OCI-M2 (cell line): ENCODE results near the gene HS3ST5.
"Not testable (repeated sequence)": the region's sequence is repeated elsewhere in the genome, so short reads cannot be mapped to it uniquely, and the experiment has no call there.

Experiments
- DNase-seq: peaks from one replicate; lab custom pipeline; 2025; ENCODE audit not compliant: unreplicated experiment; lab: John Stamatoyannopoulos, UW

Gene HS3ST5

GRCh38 chr6:114055763-114056162 is 287.1 kb downstream of the HS3ST5 start:
- DNase-seq, result no peak

- DNase-seq, result no peak
Observed at GRCh38 chr6:114055349-114055748, 287.5 kb downstream of the HS3ST5 start.

- DNase-seq, result no peak
Observed at GRCh38 chr6:114053791-114054190, 289.0 kb downstream of the HS3ST5 start.

- no peak for DNase-seq
Observed at GRCh38 chr6:114052141-114052540, 290.7 kb downstream of the HS3ST5 start.

DNA sequence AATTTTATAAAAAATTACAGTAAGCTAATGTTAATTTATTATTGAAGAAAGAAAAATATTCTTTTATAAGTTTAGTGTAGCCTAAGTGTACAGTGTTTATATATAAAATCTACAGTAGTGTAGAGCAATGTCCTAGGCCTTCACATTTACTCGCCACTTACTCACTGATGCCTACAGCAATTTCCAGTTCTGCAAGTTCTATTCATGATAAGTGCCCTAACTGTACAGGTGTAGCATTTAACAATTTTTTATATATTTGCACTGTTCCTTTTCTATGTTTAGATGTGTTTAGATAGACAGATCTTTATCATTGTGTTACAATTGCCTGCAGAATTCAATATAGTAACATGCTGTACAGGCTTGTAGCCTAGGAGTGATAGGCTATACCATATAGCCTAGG is 291.8 kb downstream of the HS3ST5 start:
- no peak for DNase-seq

- DNase-seq, result no peak
Observed at GRCh38 chr6:114049367-114049966, 293.4 kb downstream of the HS3ST5 start.

- DNase-seq, result not testable (repeated sequence)
Observed at GRCh38 chr6:114044566-114044965, 298.3 kb downstream of the HS3ST5 start.

- DNase-seq, result no peak
Observed at GRCh38 chr6:114042267-114043016, 300.4 kb downstream of the HS3ST5 start.

GRCh38 chr6:114040871-114041270 is 302.0 kb downstream of the HS3ST5 start:
- no peak for DNase-seq

- DNase-seq, result no peak
Observed at GRCh38 chr6:114039841-114040240, 303.0 kb downstream of the HS3ST5 start.

- no peak for DNase-seq
Observed at GRCh38 chr6:114033606-114034005, 309.2 kb downstream of the HS3ST5 start.

GRCh38 chr6:114032721-114033120 is 310.1 kb downstream of the HS3ST5 start:
- DNase-seq, result no peak

DNA sequence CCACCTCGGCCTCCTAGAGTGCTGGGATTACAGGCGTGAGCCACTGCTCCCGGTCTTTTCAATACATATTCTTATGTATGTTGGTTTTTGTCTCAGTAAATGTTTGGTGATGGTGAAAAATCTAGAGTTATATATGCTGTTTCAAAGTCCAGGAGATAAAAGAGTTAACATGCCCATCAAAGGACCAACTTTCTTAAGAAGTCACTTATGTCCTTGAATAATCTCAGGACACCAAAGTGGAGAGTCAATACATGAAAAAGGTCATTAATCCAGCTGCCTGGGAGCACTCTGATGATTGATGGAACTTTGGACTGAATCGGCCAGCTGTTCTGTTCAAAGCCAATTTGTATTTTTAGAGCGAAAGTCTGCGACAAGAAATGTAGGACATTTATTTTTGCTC is 312.1 kb downstream of the HS3ST5 start:
- no peak for DNase-seq

DNA sequence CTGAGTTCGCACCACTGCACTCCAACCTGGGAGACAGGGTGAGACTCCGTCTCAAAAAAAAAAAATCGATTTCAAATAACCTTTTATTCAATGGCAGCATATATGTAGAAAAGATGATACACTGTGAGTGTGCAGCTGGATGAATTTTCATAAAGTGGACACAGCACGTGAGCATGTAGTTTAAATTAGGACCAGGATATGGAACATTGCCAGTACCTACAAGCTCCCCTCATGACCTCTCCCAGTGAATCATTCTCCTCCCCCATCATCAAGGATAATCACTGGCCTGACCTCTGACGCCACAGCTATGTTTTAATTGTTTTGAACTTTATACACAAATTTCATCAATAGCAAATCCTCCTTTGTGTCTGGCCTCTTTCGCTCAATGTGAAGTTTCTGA is 318.1 kb downstream of the HS3ST5 start:
- DNase-seq, result no peak

GRCh38 chr6:114020196-114020595 is 322.6 kb downstream of the HS3ST5 start:
- DNase-seq, result no peak

DNA sequence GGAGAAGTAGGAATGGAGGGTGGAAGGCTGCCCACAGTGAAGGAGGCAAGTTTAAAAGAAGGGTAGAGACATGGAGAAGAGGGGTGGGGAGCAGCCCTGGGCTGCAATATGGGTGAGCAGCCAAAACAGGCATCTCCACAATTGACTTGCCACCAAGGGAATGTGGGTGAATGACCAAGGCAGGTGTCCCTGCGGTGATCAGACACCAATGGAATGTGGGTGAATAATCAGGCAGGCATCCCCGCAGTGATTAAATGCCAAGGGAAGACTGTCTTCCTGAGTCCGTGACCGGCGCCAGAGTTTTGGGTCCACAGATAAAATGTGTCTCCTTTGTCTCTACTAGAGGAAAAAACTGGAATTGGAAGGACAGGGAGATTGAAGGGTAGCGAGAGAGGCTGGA is 325.7 kb downstream of the HS3ST5 start:
- DNase-seq, result not testable (repeated sequence)

GRCh38 chr6:114014106-114014505 is 328.7 kb downstream of the HS3ST5 start:
- not testable (repeated sequence) for DNase-seq

DNA sequence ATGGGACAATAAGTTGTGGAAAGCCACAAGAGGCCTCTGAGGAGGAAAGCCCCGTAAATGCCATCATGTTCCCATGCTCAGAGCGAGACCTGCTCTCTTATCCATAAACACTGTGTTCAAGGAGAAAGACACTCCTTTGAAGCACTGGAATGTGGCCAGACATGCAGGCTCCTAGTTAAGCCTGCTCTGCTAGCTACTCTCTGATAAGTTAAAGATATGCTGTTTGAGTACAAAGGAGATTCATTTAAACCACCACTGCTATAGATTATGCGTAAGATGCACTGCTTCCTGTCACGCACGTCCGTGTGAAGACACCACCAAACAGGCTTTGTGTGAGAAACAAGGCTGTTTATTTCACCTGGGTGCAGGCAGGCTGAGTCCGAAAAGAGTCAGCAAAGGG is 331.3 kb downstream of the HS3ST5 start:
- DNase-seq, result not testable (repeated sequence)

GRCh38 chr6:114010540-114010939 is 332.3 kb downstream of the HS3ST5 start:
- no peak for DNase-seq

- no peak for DNase-seq
Observed at GRCh38 chr6:114009192-114009591, 333.6 kb downstream of the HS3ST5 start.

DNA sequence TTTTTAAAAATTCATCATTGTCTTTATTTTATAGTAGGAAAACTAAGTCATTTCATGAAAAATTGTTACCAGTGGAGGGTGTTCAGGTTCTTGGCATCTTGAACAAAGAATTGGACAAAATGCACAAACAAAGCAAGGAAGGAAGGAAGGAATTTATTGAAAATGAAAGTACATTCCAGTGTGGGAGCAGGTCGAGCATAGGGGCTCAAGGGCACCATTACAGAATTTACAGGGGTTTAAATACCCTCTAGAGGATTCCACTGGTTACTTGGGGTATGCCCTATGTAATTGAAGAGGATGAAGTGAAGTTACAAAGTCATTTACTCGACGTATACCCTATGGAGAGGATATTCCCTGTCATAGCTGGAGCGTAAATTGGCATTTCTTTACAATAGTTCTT is 334.5 kb downstream of the HS3ST5 start:
- DNase-seq, result no peak

DNA sequence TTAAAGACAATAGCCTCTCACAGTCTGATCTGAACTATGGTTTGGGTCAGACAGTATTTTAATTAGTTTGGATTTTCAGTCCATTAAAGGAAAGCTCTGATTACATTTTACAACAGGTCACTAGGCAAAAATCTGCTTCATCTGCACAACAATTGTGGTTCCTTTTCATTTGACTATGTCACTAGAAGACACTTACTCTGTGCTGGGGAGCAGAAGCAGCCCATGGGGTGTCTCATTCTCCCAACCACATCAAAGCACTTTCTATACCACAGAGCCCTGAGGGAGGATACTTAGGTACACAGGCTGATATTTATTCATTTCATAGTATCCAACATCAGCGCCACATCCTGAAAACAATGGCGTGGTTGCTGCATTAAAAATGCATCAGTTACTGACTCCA is 335.3 kb downstream of the HS3ST5 start:
- no peak for DNase-seq
